Kidney (tissue), 14 donors: Measurements from ENCODE around the gene CCM2. TPM values are rescaled to one million over a fixed set of nuclear protein-coding genes. Genes with fewer than 3 reads are reported as not detected.

Experiments
- DNase-seq, 5 donors: peaks; one replicate each; pipeline ENCODE4 v3.0.0-alpha.2; 2013 to 2020
- FAIRE-seq: peaks from 2 replicates; lab custom pipeline; 2012; peaks lifted over from hg19 to GRCh38; lab: Jason Lieb, UNC
- H3K27ac ChIP-seq, 2 donors: one replicate each; pipeline ENCODE4 v1.7.0; 2013; ENCODE audit warnings: low read depth in 2 of 2, low read length in 2 of 2, inconsistent platforms in 1 of 2
- H3K27me3 ChIP-seq: one replicate; pipeline ENCODE4 v1.7.1; 2013; ENCODE audit warnings: low read length, inconsistent platforms; ENCODE audit not compliant: control insufficient read depth, insufficient read depth
- H3K36me3 ChIP-seq, 3 donors: one replicate each; pipeline versions ENCODE4 v1.7.0 to v1.7.1; 2013; ENCODE audit warnings: low read length in 3 of 3, control low read depth in 1 of 3, inconsistent platforms in 1 of 3; ENCODE audit not compliant: insufficient read depth in 3 of 3, control insufficient read depth in 2 of 3
- H3K4me1 ChIP-seq, 3 donors: one replicate each; pipeline versions ENCODE4 v1.7.0 to v1.7.1; 2013; ENCODE audit warnings: low read length in 3 of 3, inconsistent platforms in 1 of 3, low read depth in 1 of 3; ENCODE audit not compliant: control insufficient read depth in 2 of 3, insufficient read depth in 2 of 3
- H3K4me3 ChIP-seq, 3 donors: one replicate each; pipeline versions ENCODE4 v1.7.0 to v1.8.1; 2013; ENCODE audit warnings: low read length in 3 of 3, control low read depth in 1 of 3, inconsistent platforms in 1 of 3
- H3K9ac ChIP-seq, 3 donors: one replicate each; pipeline versions ENCODE4 v1.7.0 to v1.7.1; 2013; ENCODE audit warnings: low read length in 3 of 3, control low read depth in 1 of 3, inconsistent platforms in 1 of 3
- H3K9me3 ChIP-seq, 3 donors: one replicate each; pipeline versions ENCODE4 v1.7.0 to v1.7.1; 2013; ENCODE audit warnings: low read length in 3 of 3, control low read depth in 1 of 3, inconsistent platforms in 1 of 3; ENCODE audit not compliant: control insufficient read depth in 2 of 3, insufficient read depth in 1 of 3
- CTCF ChIP-seq: IDR thresholded peaks from 3 replicates; pipeline ENCODE4 v1.5.1; 2012; ENCODE audit warnings: mild to moderate bottlenecking, moderate library complexity, borderline replicate concordance; ENCODE audit not compliant: insufficient read depth; ENCODE audit errors: extremely low read depth
- intact Hi-C: fragments of 100-400 bp; cut with DNase I; formaldehyde crosslinking; loops from one replicate; pipeline ENCODE4 v1.11.1; 2022
- polyA plus RNA-seq: library from polyadenylated mRNA; stranded (reverse); fragments of 350-450 nt; fragmentation: Illumina TruSeq; extraction: RNeasy Lipid Tissue Mini Kit (QIAGEN cat#74804); gene quantifications from one replicate; pipeline ENCODE4 v1.2.3, GENCODE V29; 2014; ENCODE audit warnings: low read depth, low replicate concordance; ENCODE audit not compliant: insufficient read depth
- total RNA-seq: library from RNA; stranded (reverse); fragmentation: NEBNext Ultra II Directional; extraction: Animal tissue kit (Norgen Biotek cat#: 25700); gene quantifications from one replicate; pipeline ENCODE4 v1.2.1, GENCODE V29; 2021
- donor health status: control.
- donor health status: control.
- donor health status: control.
- donor health status: control.
- donor health status: control.
- donor health status: DM: yes; HTN: yes; CAD: no.
- donor health status: Normal renal cell carcinoma (clear cell type).

Gene CCM2
- total and polyA plus RNA-seq, 2 donors from 2014 or later, result 35.0 to 37.8 TPM

GRCh38 chr7:45125193-45125904, 125.3 kb downstream of the CCM2 start:
- Histone ChIP-seq H3K9ac (no peak overlapping the region), H3K4me3 (no peak overlapping the region), H3K9me3 (no peaks in the 10 kb centered on the region), H3K36me3 (no peaks in the 10 kb centered on the region), H3K27ac (no peak overlapping the region), H3K27me3 (no peaks in the 10 kb centered on the region), H3K4me1 (no peaks in the 10 kb centered on the region)
- no peak for FAIRE-seq
- intact Hi-C loops, result no loop called here
- DNase-seq, result no peak
- no peak for TF ChIP-seq CTCF

Other genes starting within 250 kb of the CCM2 start
- gene PPIA, start 203.5 kb upstream of the CCM2 start, total RNA-seq, result 1,143 TPM
- 2,940 TPM for gene PPIA, start 203.5 kb upstream of the CCM2 start, polyA plus RNA-seq
- 140 TPM for gene H2AZ2, start 152.1 kb upstream of the CCM2 start, total RNA-seq
- gene H2AZ2, start 152.1 kb upstream of the CCM2 start, polyA plus RNA-seq, result 121 TPM
- 25.3 TPM for gene PURB, start 114.7 kb upstream of the CCM2 start, total RNA-seq
- 7.7 TPM for gene PURB, start 114.7 kb upstream of the CCM2 start, polyA plus RNA-seq
- gene MYO1G, start 21.2 kb upstream of the CCM2 start, total RNA-seq, result 14.3 TPM
- 0.60 TPM for gene MYO1G, start 21.2 kb upstream of the CCM2 start, polyA plus RNA-seq
- 4.2 TPM for gene NACAD, start 88.8 kb downstream of the CCM2 start, total RNA-seq
- gene NACAD, start 88.8 kb downstream of the CCM2 start, polyA plus RNA-seq, result 5.0 TPM
- 67.8 TPM for gene TBRG4, start 111.5 kb downstream of the CCM2 start, total RNA-seq
- 45.7 TPM for gene TBRG4, start 111.5 kb downstream of the CCM2 start, polyA plus RNA-seq
- 82.6 TPM for gene RAMP3, start 157.6 kb downstream of the CCM2 start, total RNA-seq
- gene RAMP3, start 157.6 kb downstream of the CCM2 start, polyA plus RNA-seq, result 168 TPM